MM.1S (cell line): ENCODE data around the gene GDF2.

Experiments
- EZH2 ChIP-seq: fragments of 300-600 bp; sonication (generic); optimal IDR thresholded peaks from 2 replicates; pipeline ENCODE3; 2017; ENCODE audit warnings: low read depth, mild to moderate bottlenecking, antibody characterized with exemption, low read length, mixed read lengths
- TF ChIP-seq, protein P1 (sequence below): fragments of 300-600 bp; sonication (generic); IDR thresholded peaks from 2 replicates; pipeline ENCODE4 v1.5.1; 2016; ENCODE audit warnings: antibody characterized with exemption, low read length, mixed read lengths

GRCh38 chr10:47333532-47333931, 11.3 kb downstream of the GDF2 start:
- TF ChIP-seq, protein P1, sequence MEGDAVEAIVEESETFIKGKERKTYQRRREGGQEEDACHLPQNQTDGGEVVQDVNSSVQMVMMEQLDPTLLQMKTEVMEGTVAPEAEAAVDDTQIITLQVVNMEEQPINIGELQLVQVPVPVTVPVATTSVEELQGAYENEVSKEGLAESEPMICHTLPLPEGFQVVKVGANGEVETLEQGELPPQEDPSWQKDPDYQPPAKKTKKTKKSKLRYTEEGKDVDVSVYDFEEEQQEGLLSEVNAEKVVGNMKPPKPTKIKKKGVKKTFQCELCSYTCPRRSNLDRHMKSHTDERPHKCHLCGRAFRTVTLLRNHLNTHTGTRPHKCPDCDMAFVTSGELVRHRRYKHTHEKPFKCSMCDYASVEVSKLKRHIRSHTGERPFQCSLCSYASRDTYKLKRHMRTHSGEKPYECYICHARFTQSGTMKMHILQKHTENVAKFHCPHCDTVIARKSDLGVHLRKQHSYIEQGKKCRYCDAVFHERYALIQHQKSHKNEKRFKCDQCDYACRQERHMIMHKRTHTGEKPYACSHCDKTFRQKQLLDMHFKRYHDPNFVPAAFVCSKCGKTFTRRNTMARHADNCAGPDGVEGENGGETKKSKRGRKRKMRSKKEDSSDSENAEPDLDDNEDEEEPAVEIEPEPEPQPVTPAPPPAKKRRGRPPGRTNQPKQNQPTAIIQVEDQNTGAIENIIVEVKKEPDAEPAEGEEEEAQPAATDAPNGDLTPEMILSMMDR: no peak
- no peak for TF ChIP-seq EZH2
